HG02763 (cell line): Measurements from ENCODE around the gene COBLL1.

ENCODE experiments used
- ATAC-seq: cut with Tn5 transposase; IDR thresholded peaks from one replicate; pipeline ENCODE4 v1.9.1; 2021; ENCODE audit warnings: mild to moderate bottlenecking, moderate library complexity; ENCODE audit not compliant: unreplicated experiment

COBLL1 gene

GRCh38 chr2:164821338-164821737 lies 20.3 kb downstream of the COBLL1 start:
- no peak for ATAC-seq

- ATAC-seq = no peak
Observed at GRCh38 chr2:164818149-164819136, 23.2 kb downstream of the COBLL1 start.

- ATAC-seq = no peak
Observed at GRCh38 chr2:164816900-164817299, 24.7 kb downstream of the COBLL1 start.

- ATAC-seq = no peak
Observed at GRCh38 chr2:164816046-164816445, 25.6 kb downstream of the COBLL1 start.

GRCh38 chr2:164815071-164815793 lies 26.4 kb downstream of the COBLL1 start:
- ATAC-seq = no peak

GRCh38 chr2:164813535-164813934 lies 28.1 kb downstream of the COBLL1 start:
- ATAC-seq = no peak

GRCh38 chr2:164812378-164812777 lies 29.2 kb downstream of the COBLL1 start:
- ATAC-seq = no peak

- no peak for ATAC-seq
Observed at GRCh38 chr2:164811819-164812218, 29.8 kb downstream of the COBLL1 start.

- ATAC-seq = no peak
Observed at GRCh38 chr2:164810843-164811242, 30.8 kb downstream of the COBLL1 start.

- no peak for ATAC-seq
Observed at GRCh38 chr2:164808776-164809175, 32.8 kb downstream of the COBLL1 start.

GRCh38 chr2:164803776-164804466 lies 37.7 kb downstream of the COBLL1 start:
- ATAC-seq = no peak

- no peak for ATAC-seq
Observed at GRCh38 chr2:164802095-164802707, 39.4 kb downstream of the COBLL1 start.

GRCh38 chr2:164800572-164800971 lies 41.1 kb downstream of the COBLL1 start:
- no peak for ATAC-seq

- no peak for ATAC-seq
Observed at GRCh38 chr2:164797627-164798026, 44.0 kb downstream of the COBLL1 start.

- ATAC-seq = no peak
Observed at GRCh38 chr2:164796999-164797398, 44.6 kb downstream of the COBLL1 start.

GRCh38 chr2:164794432-164795231 lies 47.0 kb downstream of the COBLL1 start:
- ATAC-seq = no peak

- ATAC-seq = no peak
Observed at GRCh38 chr2:164794016-164794415, 47.6 kb downstream of the COBLL1 start.

GRCh38 chr2:164793529-164793928 lies 48.1 kb downstream of the COBLL1 start:
- no peak for ATAC-seq

- no peak for ATAC-seq
Observed at GRCh38 chr2:164792316-164793170, 49.1 kb downstream of the COBLL1 start.
